HL-60/S4 (cell line): ENCODE measurements around the gene PEX10.
"Not testable (repeated sequence)": the region's sequence is repeated elsewhere in the genome, so short reads cannot be mapped to it uniquely, and the experiment has no call there.

Experiments used
- in situ Hi-C: fragments of 300-500 bp; cut with MboI; formaldehyde crosslinking; loops from 2 replicates; pipeline ENCODE4 v1.14.3; 2022; ENCODE audit warnings: low sequenced_read_pairs

PEX10 gene

DNA sequence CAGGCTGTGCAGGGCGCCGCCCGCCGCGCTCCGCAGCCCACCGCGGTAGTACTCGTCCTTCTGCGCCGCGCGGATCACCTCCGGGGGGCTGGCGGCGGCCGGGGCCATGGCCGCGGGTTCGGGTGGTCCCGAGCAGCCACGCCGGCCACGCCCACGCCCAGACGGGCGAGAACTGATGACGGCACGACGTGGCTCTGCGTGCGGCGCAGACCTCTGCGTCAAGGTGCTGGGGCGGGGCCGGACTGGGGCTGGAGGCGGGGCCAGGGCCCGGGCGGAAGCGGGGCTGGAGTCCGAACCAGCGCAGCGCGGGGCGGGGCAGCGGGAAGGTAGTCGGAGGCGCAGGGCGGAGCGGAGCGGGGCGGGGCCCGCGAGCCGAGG, at the start of gene PEX10:
Gene PEX10 (minus strand): TSS at position 170 of the 378 bp plus-strand sequence. CDS start 62 bp downstream, at position 108.
- in situ Hi-C loops, result loop anchor here (10.0 kb wide), 2 partner anchors 132 to 392 kb away; partner anchors contain the start of gene TTC34

DNA sequence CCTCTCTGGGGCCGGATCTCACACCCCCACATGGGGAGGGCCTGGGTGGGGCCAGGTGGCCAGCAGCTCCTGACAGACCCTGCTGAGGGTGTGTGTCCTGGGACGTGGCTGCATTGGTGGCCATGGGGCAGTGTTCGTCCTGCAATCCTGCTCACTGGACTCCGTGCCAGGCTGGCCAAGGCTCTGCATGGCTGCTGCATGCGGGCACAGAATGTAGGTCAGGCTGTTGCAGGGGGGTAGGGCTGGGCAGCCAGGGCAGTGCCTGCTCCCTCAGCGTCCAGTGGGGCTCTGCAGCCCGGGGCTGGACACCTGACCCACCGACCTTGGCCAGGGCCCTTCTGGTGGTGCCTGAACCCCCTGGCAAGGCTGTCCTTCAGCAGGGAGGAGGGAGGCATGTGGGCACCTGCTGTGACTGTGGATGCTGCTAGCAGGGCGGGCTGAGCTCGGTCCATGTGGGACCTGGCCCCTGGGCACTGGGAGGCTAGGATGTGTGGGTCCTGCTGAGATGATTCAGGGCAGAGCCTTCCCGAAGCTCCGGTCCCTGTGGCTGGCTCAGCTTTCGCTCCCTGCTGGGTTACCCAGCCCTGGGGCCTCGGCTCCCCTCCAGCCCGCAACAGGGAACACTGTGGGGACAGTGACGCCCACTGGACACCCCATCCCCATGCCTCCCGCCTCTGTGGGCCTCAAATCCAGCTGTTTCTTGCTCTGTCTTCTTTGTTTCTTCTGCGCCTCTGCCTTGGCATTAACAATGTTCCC, 48.8 kb upstream of the PEX10 start:
- in situ Hi-C loops, result no loop called here

DNA sequence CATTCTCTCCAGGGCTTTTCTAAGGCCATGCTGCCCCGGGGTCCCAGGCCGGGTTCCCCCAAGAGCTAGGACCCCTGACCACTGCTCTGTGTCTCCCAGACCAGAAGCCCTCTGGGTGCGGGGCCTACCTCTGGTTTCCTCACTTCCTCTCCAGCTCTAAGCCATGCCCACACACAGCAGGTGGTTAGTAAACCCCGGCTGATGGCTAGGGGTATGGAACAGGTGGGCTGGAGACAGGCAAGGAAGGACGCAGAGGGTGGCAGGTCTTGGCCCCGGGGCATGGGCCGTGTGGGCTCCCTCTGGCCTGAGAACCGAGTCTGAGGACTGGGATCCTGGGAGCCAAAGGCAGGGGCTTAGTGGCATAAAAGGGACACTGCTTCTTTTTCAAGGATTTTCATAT, 47.8 kb upstream of the PEX10 start:
- in situ Hi-C loops, result no loop called here

DNA sequence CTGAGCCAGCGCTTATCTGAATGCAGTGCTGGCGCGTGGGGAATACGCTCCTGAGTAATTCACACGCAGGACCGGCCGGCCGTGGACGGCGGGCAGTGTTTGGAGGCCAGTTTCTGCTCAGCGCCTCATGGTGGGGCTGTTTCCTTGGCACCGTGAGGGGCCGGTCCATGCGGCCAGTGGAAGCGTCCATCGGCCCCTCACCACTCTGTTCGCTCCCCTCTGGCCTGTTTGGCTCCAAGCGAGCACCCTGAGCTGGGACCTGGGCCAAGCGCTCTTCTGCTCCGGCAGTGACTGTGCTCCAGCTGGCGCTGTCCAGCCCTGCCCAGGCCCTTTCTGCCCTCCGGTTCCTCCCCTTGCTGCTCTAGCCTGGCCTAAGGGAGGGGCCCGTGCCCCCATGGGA, 47.4 kb upstream of the PEX10 start:
- in situ Hi-C loops, result no loop called here

DNA sequence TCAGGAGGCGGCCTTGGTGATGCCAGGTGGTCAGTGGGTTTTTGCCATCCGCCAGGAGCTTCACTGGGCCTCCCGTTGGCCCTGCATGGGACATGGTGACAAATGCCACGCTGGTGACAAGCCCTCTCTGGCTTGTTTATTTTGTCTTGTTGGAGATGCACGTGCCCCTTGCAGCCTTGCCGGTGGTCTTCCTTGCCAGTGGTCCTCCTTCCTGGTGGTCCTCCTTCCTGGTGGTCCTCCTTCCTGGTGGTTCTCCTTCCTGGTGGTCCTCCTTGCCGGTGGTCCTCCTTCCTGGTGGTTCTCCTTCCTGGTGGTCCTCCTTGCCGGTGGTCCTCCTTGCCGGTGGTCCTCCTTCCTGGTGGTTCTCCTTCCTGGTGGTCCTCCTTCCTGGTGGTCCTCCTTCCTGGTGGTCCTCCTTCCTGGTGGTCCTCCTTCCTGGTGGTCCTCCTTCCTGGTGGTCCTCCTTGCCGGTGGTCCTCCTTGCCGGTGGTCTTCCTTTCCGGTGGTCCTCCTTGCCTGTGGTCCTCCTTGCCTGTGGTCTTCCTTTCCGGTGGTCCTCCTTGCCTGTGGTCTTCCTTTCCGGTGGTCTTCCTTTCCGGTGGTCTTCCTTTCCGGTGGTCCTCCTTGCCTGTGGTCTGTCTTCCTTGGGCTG, 46.9 kb upstream of the PEX10 start:
- in situ Hi-C loops, result not testable (repeated sequence)

DNA sequence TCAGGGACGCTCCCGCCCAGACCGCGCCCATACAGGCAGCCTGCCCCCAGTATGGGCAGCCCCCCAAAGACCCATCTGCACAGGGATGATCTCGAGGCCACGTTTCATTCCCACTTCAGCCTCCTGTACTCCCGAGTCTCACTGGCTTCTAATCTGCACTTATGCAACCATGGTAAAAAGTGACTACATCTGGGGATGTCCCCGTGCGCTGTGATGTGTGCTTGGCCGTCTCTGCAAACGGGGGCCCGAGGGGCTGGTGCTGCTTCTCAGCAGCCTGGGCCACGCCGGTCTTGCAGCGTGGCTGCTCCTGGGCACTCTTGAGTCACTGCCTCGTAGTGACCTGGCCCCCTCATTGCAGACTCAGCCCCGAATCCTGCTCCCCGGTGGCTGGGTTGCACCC, 46.3 kb upstream of the PEX10 start:
- in situ Hi-C loops, result no loop called here

DNA sequence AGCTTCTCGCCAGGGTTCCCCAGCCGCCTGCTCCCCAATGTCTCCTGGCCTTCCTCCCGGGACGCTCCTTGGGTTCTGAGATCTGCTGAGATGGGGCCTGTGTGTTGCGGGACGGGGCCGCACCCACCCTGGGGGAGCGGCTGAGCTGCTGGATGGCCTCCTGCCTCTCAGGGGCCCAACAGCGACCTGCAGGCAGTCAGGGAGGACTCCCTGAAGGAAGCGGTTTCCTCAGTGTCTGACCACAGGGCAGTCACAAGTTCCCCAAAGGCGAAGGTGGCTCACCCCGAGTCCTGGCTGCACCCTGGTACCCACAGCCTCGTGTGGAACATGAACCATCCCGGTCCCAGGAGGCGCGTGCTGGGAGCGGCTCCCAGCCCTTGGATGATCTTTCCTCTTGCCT, 45.1 kb upstream of the PEX10 start:
- in situ Hi-C loops, result no loop called here

DNA sequence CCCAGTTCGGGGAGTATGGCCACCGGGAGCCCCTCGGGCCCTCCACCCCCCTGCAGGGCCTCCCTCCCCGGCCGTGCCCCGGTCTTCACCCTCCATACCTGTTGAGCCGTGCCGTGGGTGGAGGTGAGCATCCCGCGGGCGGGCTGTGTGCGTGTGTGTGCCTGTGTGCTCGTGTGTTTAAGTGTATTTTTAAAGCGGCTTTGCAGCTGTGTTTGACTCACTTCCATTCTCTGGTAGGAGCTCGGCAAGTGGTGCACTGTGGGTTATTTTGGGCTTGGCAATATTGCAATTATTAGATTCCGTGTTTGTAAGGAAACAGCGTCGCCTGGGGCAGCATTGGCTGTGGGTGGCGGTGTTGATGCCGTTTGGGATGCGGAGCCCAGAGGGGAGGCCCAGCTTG, 43.4 kb upstream of the PEX10 start:
- in situ Hi-C loops, result no loop called here

DNA sequence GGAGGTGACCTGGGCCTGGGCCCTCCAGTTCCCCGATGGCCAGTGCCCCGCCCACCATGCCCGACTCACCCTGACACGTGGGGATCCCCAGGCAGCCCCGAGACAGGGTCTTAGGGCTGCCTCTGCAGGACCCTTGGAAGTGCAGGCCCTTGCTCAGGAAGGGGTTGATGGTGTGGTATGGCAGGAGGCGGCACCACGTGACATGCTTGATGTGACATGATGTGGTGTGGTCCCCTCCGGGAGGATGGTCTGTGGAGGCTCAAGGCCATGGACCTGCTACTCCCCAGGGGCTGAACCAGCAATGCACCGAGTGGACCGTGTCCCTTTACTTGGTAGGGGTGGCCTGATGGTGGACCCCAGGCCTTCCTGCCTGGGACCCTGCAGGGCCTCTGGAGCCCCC, 41.9 kb upstream of the PEX10 start:
- in situ Hi-C loops, result no loop called here

DNA sequence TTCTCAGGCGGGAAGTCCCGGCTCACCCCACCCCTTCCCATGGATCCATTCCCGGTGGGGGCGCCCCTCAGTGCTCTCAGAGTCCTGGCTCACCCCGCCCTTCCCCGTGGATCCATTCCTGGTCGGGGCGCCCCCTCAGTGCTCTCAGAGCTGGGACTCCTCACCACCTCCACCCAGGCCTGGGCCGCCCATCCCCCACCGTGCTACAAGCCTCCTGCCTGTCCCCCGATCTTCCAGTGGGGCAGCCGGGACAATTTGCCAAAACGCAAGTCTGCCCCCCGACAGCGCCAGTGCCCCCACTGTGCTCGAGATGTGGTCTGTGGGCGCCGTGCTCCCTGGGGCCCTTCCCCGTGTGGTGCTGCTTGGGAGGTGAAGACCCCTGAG, 40.6 kb upstream of the PEX10 start:
- in situ Hi-C loops, result no loop called here

DNA sequence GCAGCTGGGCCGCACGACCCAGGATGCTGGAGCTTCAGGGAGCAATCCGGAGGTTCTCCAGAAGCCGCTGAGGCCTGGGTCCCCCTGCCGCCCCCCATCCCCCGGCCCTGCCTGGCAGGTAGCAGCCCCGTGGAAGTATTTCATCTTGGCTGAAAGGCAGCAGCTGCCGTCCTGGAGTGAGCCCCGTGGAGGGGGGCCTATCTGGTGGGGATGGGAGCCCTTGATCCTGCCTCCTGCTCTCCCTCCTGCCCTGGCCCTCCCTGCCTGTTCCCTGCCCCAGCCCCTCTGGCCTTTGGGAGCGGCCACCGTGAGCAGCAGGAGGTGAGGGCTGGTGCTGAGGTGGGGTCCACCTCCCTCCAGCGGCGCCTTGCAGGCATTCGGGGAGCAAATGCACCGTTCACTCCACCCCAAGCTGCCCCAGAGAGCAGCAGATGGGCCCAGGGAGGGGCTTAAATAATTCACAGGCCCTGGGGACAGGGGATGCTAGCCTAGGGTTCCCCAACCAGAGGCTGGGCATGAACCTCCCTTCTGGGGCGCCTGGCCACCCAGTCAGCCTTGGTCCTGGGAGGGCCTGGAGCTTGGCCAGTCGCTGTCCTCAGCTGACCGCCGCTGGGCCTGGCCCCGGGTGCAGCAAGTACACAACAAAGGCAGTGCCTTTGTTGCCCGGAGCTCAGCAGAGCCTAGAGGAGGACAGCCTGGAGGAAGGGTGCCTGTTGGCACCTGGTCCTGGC, 40.0 kb upstream of the PEX10 start:
- in situ Hi-C loops, result no loop called here

DNA sequence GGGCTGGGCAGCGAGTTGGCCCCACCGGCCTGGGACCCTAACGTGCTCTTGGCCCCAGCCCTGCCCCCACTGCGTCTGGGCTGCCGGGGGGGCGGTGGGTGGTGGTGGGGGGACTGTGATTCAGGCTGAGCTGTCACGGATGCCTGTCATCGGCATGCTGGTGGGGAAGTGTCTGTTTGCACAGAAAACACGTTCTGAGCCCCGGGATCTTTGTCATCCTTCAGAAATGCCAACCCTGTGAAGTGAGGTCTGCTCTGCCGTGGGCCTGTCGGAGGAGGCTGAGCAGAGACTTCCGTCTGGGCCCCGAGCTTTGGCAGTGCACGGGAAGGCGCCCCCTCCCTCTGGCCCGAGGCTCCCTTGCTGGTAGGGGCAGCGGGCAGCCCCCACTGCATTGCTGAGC, 39.4 kb upstream of the PEX10 start:
- in situ Hi-C loops, result no loop called here

DNA sequence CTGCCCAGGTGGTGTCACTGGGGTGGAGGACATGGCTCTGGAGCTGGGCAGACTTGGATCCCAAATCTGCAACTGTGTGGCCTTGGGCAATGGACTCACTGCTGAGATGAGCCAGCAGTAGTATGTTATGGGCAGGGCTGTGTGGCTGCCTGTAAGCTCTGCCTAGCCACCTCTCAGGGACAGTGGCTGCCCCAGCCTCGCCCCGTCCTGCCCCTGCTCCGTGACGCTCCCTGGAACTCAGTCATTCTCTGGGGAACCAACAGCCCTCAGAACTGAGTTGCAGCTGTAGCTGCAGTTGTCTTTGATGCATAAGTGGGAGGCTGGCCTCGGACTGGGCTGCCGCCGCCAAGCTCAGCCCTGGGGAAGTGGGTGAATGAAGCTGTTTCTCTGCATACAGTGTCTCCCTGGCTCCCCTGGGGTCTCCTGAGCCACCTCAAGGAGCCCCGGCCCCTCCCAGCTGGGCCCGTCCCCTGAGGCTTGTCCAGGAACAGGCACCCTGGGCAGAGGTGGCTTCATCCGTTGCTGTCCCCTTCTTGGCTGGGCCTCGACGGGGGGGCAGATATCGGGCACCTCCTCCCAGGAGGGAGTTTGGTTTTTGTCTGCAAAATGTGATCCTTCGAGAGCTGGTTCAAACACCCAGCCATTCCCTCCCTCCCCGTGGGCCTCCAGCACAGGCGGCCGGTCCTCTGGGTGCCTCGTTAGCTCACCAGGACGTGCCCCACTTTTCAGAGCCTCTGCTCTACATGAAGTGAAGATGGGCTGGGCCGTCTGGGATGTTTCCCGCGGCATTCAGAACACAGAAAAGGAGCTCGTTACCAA, 37.5 kb upstream of the PEX10 start:
- in situ Hi-C loops, result no loop called here

DNA sequence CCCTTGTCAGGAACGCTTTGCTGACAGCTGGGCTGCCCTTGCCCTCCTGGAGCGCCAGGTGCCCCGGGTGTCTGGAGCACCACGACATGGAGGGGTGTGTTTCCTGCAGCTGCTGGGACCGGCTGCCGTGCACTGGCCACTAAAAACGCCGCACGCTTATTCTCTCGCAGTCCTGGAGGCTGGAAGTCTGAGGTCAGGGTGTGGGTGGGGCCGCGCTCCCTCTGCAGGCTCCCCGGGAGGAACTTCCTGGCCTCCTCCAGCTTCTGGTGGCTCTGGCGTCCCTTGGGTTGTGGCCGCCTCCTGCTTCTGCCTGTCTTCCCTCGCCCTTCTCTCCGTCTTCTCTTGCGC, 35.7 kb upstream of the PEX10 start:
- in situ Hi-C loops, result no loop called here

DNA sequence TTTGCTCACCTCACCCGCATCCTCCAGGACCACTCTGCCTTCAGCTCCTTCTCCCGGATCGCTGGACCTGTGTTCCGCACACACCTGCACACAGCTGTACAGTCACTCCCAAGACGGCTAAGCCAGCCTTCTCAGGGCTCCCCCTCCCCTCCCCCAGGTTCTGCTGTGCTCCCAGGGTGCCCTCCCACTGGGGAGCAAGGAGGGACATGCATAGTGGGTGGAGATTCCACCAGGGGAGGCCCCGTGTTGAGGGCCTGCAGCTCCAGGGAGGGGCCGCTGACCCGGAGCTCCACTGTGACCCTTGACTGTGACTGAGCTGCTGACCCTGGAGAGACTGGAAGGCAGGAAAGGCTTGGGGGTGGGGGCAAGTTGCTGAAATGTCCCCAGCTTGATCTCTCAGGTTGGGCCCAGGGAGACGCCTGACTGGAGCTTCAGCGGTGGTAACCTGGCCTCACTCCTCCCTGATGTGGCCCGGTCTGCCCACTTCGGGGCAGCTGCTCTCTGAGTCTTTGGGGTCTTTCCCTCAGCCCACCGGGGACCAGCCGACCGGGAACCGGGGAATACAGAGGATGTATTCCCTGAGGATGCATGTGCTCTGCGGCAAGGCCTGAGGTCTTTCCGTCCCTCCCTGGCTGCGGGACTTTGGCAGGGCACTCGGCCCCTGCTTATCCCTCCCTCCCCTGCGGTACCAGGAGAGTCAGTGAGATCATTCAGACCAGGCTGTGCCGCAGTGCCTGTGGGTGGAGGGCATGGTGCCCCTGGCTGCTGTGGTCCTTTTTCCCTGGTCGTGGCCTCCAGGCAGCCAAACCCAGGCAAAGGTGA, 35.1 kb upstream of the PEX10 start:
- in situ Hi-C loops, result no loop called here

DNA sequence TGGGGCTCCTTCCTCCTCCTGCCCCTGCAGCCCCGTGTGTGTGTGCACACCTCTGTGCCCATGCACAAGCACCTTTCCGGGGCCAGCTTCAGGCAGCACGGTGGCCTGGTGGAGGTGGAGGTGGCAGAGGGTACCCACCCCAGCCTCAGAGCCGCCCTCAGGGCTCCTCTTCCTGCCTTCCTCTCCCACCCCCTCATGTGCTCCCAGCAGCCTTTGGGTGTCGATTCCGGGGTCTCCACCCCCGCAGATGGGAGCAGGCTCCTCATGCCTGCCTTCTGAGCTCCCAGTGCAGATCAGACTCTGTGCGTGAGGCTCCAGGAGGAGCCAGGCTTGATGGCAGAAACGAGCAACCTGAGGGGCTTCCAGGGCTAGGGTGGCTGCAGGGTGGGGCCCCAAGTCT, 34.5 kb upstream of the PEX10 start:
- in situ Hi-C loops, result no loop called here

DNA sequence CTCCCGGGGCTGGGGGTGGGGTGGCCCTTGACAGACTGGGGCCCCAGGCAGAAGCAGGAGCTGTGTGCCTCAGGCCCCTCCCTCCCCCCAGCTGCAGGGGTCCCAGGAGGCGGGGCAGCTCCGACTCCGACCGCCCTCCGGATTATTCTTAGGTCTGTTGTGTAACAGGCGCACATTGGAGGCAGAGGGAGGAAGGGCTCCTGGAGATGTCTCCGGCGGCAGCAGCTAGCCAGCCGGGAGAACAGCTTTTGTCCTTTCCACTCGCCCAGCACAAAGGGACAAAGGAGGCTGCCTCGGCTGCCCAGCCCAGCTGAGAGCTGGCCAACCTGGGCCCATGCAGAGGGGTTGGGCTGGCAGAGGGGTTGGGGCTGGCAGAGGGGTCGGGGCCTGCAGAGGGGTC, 34.0 kb upstream of the PEX10 start:
- in situ Hi-C loops, result no loop called here

DNA sequence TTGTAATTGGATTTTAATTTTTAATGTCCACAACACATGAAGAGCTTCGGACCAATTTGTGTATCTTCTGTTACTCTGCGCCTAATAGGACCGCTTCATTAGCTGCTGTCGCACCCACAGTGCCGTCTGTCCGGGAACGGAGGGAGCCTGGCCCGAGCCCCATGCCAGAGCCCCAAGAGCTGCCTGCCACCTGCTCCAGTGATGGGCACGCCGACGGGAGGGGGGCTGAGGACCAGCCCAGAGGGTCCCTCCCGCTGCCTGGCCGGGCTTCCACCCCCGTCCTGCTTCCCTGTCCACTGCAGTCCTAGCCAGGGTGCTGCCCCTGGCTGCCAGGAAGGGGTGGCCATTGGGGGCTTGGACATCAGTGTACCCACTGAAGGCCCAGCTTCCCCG, 33.5 kb upstream of the PEX10 start:
- in situ Hi-C loops, result no loop called here

DNA sequence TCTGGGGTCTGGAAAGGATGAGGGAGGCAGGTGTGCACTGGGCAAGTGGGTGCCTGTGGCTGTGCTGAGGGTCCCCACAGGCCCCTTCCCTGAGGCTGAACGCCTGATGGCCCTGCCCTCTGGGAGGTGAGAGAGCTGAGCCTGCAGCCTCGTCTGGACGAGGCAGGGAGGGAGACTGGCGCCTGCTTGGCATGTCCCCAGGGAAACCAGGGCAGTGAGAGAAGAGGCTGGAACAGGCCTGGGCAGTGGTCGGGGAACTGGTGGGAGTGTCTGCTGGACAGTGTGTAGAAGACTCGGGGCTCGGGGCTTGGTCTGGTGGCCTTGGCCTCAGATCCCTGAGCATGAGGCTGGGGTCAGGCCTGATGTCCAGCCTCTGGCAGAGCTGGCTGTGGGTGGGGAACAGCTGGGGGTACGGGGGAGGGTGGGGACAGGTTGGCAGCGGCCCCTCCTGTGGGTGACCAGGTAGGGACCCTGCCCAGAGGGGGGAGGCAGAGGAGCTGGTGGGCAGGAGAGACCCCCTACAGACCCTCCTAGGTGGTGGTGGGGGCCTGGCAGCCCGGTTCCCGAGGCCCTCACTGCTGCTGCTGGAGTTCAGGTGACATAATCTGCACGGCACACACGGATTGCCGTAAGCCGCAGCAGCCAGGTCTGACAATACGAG, 32.9 kb upstream of the PEX10 start:
- in situ Hi-C loops, result no loop called here

DNA sequence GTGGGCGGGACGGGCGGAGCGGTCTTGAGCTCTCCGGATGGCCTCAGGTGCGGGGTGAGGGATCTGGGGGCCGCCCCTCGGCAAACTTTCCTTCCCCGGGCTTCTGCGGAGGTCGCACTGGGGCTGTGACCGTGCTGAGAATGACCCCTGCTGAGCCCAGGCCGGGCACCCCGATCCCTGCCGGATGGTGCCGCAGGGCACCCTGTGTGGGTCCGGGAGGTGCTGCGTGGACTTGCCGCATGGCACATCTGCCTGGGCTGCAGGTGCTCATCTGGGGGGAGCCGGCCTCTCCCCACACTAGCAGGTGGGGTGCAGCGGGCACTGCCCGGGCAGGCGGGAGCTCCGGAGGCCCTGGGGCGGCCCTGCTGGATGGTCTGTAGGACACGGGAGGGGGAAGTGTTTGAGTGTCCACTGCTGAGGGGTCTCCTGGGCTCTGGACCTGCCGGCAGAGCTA, 31.8 kb upstream of the PEX10 start:
- in situ Hi-C loops, result no loop called here
